Measurements from ENCODE around the gene PAX5.
A peak's percentile ranks its signal among the peaks of the same experiment; 100 is the strongest.

PAX5 gene

DNA sequence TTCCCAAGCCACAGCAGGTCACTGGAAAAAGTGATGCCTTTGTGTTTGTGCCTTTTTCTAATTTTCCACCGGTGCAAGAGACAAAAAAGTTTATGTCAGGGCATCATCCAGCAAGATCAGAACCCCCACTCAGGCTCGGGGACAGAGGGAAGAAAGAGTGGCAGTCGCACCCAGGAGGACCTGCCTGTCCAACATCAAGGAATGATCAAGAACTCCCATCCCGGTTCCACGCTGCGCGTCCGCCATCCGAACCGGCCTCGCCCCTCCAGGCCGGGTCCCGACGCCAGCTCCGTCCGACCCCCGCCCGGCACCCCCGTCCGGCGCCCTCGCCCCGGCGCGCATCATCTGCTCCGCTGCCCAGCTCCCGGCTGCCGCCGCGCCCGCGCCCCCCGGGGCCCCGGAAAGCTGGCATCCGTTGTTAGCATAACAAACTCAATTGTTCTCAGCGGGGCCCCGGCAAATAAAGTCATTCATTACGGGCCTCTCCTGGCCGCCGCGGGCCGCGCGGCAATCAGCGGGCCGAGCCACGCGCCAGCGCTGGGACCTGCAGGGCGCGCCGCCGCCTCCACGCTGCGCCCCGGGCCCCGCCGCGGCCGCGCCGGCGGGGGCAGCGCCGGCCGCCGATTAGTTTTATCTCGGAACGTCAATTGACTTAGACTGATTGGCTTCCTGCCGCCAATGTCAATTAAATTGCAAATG lies 48.1 kb downstream of the PAX5 start (continued):
- TF ChIP-seq ZNF837 (tag by site-specific recombination; IDR thresholded peaks at IDR 0.05) (no peak), GLIS1 (tag by site-specific recombination; IDR thresholded peaks at IDR 0.05) (peak; percentile 47; the same call in 1 of the 2 replicates), ZNF239 (tag by site-specific recombination; IDR thresholded peaks at IDR 0.05) (no peak), ZNF768 (tag by site-specific recombination; IDR thresholded peaks at IDR 0.05) (no peak), FEZF1 (tag by site-specific recombination; IDR thresholded peaks at IDR 0.05) (peak; percentile 15; the same call in 1 of the 2 replicates), OSR2 (tag by site-specific recombination; IDR thresholded peaks at IDR 0.05) (no peak), ZNF623 (tag by site-specific recombination; IDR thresholded peaks at IDR 0.05) (no peak), ZNF292 (tag by site-specific recombination; IDR thresholded peaks at IDR 0.05; ENCODE audit: borderline replicate concordance, low read depth) (no peak)
- TF ChIP-seq, protein P1, sequence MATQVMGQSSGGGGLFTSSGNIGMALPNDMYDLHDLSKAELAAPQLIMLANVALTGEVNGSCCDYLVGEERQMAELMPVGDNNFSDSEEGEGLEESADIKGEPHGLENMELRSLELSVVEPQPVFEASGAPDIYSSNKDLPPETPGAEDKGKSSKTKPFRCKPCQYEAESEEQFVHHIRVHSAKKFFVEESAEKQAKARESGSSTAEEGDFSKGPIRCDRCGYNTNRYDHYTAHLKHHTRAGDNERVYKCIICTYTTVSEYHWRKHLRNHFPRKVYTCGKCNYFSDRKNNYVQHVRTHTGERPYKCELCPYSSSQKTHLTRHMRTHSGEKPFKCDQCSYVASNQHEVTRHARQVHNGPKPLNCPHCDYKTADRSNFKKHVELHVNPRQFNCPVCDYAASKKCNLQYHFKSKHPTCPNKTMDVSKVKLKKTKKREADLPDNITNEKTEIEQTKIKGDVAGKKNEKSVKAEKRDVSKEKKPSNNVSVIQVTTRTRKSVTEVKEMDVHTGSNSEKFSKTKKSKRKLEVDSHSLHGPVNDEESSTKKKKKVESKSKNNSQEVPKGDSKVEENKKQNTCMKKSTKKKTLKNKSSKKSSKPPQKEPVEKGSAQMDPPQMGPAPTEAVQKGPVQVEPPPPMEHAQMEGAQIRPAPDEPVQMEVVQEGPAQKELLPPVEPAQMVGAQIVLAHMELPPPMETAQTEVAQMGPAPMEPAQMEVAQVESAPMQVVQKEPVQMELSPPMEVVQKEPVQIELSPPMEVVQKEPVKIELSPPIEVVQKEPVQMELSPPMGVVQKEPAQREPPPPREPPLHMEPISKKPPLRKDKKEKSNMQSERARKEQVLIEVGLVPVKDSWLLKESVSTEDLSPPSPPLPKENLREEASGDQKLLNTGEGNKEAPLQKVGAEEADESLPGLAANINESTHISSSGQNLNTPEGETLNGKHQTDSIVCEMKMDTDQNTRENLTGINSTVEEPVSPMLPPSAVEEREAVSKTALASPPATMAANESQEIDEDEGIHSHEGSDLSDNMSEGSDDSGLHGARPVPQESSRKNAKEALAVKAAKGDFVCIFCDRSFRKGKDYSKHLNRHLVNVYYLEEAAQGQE (tag by site-specific recombination; IDR thresholded peaks at IDR 0.05): no peak
- TF ChIP-seq, protein P2, sequence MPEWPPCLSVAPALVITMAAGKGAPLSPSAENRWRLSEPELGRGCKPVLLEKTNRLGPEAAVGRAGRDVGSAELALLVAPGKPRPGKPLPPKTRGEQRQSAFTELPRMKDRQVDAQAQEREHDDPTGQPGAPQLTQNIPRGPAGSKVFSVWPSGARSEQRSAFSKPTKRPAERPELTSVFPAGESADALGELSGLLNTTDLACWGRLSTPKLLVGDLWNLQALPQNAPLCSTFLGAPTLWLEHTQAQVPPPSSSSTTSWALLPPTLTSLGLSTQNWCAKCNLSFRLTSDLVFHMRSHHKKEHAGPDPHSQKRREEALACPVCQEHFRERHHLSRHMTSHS (tag by site-specific recombination; IDR thresholded peaks at IDR 0.05): 0 out of 2 replicates have a peak, but pooled peaks have one; percentile 34
- TF ChIP-seq, protein P3, sequence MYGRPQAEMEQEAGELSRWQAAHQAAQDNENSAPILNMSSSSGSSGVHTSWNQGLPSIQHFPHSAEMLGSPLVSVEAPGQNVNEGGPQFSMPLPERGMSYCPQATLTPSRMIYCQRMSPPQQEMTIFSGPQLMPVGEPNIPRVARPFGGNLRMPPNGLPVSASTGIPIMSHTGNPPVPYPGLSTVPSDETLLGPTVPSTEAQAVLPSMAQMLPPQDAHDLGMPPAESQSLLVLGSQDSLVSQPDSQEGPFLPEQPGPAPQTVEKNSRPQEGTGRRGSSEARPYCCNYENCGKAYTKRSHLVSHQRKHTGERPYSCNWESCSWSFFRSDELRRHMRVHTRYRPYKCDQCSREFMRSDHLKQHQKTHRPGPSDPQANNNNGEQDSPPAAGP (tag by site-specific recombination; IDR thresholded peaks at IDR 0.05): no peak
- TF ChIP-seq, protein P4, sequence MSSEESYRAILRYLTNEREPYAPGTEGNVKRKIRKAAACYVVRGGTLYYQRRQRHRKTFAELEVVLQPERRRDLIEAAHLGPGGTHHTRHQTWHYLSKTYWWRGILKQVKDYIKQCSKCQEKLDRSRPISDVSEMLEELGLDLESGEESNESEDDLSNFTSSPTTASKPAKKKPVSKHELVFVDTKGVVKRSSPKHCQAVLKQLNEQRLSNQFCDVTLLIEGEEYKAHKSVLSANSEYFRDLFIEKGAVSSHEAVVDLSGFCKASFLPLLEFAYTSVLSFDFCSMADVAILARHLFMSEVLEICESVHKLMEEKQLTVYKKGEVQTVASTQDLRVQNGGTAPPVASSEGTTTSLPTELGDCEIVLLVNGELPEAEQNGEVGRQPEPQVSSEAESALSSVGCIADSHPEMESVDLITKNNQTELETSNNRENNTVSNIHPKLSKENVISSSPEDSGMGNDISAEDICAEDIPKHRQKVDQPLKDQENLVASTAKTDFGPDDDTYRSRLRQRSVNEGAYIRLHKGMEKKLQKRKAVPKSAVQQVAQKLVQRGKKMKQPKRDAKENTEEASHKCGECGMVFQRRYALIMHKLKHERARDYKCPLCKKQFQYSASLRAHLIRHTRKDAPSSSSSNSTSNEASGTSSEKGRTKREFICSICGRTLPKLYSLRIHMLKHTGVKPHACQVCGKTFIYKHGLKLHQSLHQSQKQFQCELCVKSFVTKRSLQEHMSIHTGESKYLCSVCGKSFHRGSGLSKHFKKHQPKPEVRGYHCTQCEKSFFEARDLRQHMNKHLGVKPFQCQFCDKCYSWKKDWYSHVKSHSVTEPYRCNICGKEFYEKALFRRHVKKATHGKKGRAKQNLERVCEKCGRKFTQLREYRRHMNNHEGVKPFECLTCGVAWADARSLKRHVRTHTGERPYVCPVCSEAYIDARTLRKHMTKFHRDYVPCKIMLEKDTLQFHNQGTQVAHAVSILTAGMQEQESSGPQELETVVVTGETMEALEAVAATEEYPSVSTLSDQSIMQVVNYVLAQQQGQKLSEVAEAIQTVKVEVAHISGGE (tag by site-specific recombination; conservative IDR thresholded peaks at IDR 0.05; ENCODE audit: low read depth): no peak

DNA sequence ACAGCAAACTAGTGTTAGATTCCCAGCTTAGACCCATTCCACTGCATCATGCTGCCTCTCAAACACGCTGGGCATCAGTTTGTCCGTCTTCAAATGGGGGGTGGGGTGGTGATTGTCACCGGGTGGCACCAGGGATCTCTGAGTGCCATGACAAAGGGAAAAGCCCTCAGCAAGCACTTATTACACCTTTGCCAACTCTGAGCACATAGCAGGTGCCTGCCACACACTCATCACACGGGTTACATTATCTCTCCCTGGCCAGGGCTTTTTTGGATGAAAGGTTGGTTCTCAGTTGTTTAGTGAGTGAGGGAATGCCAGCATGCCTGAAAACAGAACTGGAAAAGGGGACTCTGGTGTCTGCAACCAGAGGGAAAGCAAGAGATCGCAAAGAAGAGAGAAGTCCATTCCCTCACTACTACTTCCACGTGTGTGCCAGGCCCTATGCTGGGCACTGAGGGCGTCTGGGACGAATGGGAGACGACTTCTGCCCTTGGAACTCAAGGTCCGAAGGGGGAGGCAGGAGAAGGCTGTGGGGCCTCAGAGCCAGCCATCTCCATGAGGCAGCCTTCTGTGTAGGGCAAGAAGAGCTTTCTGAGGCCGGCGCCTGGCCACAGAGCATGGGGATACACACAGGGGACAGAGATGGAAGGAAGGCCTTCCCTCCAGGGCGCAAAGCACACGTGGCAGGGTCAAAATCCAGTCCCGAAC lies 48.9 kb downstream of the PAX5 start:
- no peak overlapping the region for H3K4me3 ChIP-seq (ENCODE audit: low read depth, low read length)
- no peaks in the 10 kb centered on the region for H3K36me3 ChIP-seq (ENCODE audit: control insufficient read depth in 2 of 2, insufficient read depth in 1 of 2, low read length in 2 of 2)
- CTCF ChIA-PET: interaction anchor here (0.5 to 17.1 kb wide), 6 partner anchors 11 to 481 kb away, joined by 3 to 448 read pairs (median 4); no protein-coding TSS in a partner anchor
- H3K4me1 ChIP-seq (ENCODE audit: control insufficient read depth, insufficient read depth, low read length): peaks cover 4% of the 10 kb centered on the region
- H3K9me3 ChIP-seq (ENCODE audit: control insufficient read depth, insufficient read depth, low read depth, low read length): no peaks in the 10 kb centered on the region
- H3K27ac ChIP-seq (ENCODE audit: extremely low read depth, low read depth, low read length): no peak overlapping the region; the same call in 1 of the 2 replicates
- POLR2A ChIA-PET: no interaction called here
- TF ChIP-seq ZBTB7A (tag by site-specific recombination; IDR thresholded peaks at IDR 0.05; ENCODE audit: low read depth) (no peak), ZNF76 (tag by site-specific recombination; IDR thresholded peaks at IDR 0.05; ENCODE audit: borderline replicate concordance, low read depth) (no peak), ZNF354C (tag by site-specific recombination; IDR thresholded peaks at IDR 0.05; ENCODE audit: borderline replicate concordance, low read depth) (no peak), ZNF404 (tag by site-specific recombination; IDR thresholded peaks at IDR 0.05) (no peak), ZNF610 (tag by site-specific recombination; IDR thresholded peaks at IDR 0.05; ENCODE audit: borderline replicate concordance) (no peak), ZNF530 (tag by site-specific recombination; IDR thresholded peaks at IDR 0.05; ENCODE audit: low read depth) (no peak), MZF1 (tag by site-specific recombination; IDR thresholded peaks at IDR 0.05; ENCODE audit: borderline replicate concordance) (no peak), SCRT2 (tag by site-specific recombination; IDR thresholded peaks at IDR 0.05) (no peak), MEIS1 (CRISPR knock-in tag; IDR thresholded peaks at IDR 0.05; ENCODE audit: borderline replicate concordance) (no peak)
- TF ChIP-seq, protein P5, sequence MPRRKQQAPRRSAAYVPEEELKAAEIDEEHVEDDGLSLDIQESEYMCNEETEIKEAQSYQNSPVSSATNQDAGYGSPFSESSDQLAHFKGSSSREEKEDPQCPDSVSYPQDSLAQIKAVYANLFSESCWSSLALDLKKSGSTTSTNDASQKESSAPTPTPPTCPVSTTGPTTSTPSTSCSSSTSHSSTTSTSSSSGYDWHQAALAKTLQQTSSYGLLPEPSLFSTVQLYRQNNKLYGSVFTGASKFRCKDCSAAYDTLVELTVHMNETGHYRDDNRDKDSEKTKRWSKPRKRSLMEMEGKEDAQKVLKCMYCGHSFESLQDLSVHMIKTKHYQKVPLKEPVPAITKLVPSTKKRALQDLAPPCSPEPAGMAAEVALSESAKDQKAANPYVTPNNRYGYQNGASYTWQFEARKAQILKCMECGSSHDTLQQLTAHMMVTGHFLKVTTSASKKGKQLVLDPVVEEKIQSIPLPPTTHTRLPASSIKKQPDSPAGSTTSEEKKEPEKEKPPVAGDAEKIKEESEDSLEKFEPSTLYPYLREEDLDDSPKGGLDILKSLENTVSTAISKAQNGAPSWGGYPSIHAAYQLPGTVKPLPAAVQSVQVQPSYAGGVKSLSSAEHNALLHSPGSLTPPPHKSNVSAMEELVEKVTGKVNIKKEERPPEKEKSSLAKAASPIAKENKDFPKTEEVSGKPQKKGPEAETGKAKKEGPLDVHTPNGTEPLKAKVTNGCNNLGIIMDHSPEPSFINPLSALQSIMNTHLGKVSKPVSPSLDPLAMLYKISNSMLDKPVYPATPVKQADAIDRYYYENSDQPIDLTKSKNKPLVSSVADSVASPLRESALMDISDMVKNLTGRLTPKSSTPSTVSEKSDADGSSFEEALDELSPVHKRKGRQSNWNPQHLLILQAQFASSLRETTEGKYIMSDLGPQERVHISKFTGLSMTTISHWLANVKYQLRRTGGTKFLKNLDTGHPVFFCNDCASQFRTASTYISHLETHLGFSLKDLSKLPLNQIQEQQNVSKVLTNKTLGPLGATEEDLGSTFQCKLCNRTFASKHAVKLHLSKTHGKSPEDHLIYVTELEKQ (tag by site-specific recombination; IDR thresholded peaks at IDR 0.05; ENCODE audit: borderline replicate concordance): no peak

All from HEK293 (cell line).